NB4 (cell line): ENCODE data around the gene SCGB1D4.
A peak's percentile ranks its signal among the peaks of the same experiment; 100 is the strongest.

Experiments used
- DNase-seq: peaks from one replicate; pipeline ENCODE4 v3.0.0; 2010; ENCODE audit warnings: low read depth
- H3K4me3 ChIP-seq: one replicate; pipeline ENCODE4 v1.5.1; 2011; ENCODE audit warnings: mild to moderate bottlenecking, low read depth, low read length, moderate library complexity
- MYC ChIP-seq: IDR thresholded peaks from 2 replicates; pipeline ENCODE4 v1.6.1; 2011; ENCODE audit warnings: low read depth, low read length
- POLR2A ChIP-seq: IDR thresholded peaks from 2 replicates; pipeline ENCODE4 v1.6.1; 2011; ENCODE audit warnings: mild to moderate bottlenecking; ENCODE audit not compliant: insufficient read length; ENCODE audit errors: extremely low read depth
- TF ChIP-seq, protein P1 (sequence below): IDR thresholded peaks from 2 replicates; pipeline ENCODE4 v1.6.1; 2011; ENCODE audit warnings: low read depth, low read length
- TF ChIP-seq, protein P2 (sequence below): IDR thresholded peaks from one replicate; pipeline ENCODE4 v1.5.1; 2012; ENCODE audit warnings: low read depth, low read length

SCGB1D4 gene

GRCh38 chr11:62324731-62325556 lies 26.1 kb upstream of the SCGB1D4 start:
- TF ChIP-seq, protein P1, sequence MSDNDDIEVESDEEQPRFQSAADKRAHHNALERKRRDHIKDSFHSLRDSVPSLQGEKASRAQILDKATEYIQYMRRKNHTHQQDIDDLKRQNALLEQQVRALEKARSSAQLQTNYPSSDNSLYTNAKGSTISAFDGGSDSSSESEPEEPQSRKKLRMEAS, result peak; percentile 66
- TF ChIP-seq MYC, result peak; percentile 70
- no peak for TF ChIP-seq POLR2A
- TF ChIP-seq, protein P2, sequence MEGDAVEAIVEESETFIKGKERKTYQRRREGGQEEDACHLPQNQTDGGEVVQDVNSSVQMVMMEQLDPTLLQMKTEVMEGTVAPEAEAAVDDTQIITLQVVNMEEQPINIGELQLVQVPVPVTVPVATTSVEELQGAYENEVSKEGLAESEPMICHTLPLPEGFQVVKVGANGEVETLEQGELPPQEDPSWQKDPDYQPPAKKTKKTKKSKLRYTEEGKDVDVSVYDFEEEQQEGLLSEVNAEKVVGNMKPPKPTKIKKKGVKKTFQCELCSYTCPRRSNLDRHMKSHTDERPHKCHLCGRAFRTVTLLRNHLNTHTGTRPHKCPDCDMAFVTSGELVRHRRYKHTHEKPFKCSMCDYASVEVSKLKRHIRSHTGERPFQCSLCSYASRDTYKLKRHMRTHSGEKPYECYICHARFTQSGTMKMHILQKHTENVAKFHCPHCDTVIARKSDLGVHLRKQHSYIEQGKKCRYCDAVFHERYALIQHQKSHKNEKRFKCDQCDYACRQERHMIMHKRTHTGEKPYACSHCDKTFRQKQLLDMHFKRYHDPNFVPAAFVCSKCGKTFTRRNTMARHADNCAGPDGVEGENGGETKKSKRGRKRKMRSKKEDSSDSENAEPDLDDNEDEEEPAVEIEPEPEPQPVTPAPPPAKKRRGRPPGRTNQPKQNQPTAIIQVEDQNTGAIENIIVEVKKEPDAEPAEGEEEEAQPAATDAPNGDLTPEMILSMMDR, result peak; percentile 97
- DNase-seq, result peak; percentile 96
- H3K4me3 ChIP-seq, result no peak overlapping the region

- H3K4me3 ChIP-seq, result no peak overlapping the region
- no peak for DNase-seq
- TF ChIP-seq, protein P1, result no peak
- TF ChIP-seq POLR2A (no peak), MYC (no peak)
- TF ChIP-seq, protein P2, result no peak
Measured at GRCh38 chr11:62322524-62322923, 23.6 kb upstream of the SCGB1D4 start.

DNA sequence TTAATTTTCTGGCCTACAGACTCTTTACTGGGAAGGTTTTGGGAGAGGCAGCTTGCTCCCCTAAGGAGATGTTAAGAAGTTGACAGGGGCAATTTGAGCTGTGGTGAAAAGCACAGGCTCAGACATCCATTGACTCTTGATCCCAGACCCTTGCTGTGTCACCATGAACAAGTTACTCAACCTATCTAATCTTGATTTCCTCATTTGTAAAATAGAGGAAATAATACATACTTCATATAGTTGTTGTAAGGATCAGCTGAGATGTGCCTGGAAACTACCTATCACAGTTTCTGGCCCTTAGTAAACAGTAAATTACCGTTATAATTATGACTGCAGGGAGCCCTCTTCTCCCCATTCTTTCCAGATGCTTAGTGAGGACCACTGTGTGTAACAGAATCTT lies 16.6 kb upstream of the SCGB1D4 start:
- TF ChIP-seq POLR2A (no peak), MYC (no peak)
- TF ChIP-seq, protein P2, result no peak
- TF ChIP-seq, protein P1, result no peak
- DNase-seq, result no peak
- no peak overlapping the region for H3K4me3 ChIP-seq

DNA sequence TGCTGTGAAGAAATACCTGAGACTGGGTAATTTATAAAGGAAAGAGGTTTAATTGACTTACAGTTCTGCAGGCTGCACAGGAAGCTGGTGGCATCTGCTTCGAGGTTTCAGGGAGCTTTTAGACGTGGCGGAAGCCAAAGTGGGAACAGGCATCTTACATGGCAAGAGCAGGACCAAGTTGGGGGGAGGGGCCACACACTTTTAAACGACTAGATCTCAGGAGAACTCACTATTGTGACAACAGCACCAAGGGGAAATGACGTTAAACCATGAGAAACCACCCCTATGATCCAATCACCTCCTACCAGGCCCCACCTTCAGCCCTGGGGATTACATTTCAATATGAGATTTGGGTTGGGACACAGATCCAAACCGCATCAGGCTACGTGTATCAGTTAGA lies 11.1 kb upstream of the SCGB1D4 start:
- H3K4me3 ChIP-seq, result no peak overlapping the region
- DNase-seq, result no peak
- TF ChIP-seq, protein P1, result no peak
- TF ChIP-seq MYC (no peak), POLR2A (no peak)
- TF ChIP-seq, protein P2, result no peak

- no peak for DNase-seq
- no peak overlapping the region for H3K4me3 ChIP-seq
- no peak for TF ChIP-seq POLR2A
- TF ChIP-seq MYC, result no peak
- TF ChIP-seq, protein P2, result no peak
- TF ChIP-seq, protein P1, result no peak
Measured at GRCh38 chr11:62307950-62308349, 9.1 kb upstream of the SCGB1D4 start.
